Fibroblast of skin of abdomen (primary cell): ENCODE measurements around the gene INIP. TPM values are rescaled to one million over a fixed set of nuclear protein-coding genes. Genes with fewer than 3 reads are reported as not detected.

ENCODE experiments used
- DNase-seq: peaks from one replicate; pipeline ENCODE4 v3.0.0-alpha.2; 2013
- polyA plus RNA-seq, 2 experiments: library from polyadenylated mRNA; unstranded; fragments of 120-200 nt; gene quantifications; one replicate each; pipeline ENCODE4 v1.2.1, GENCODE V29; 2013; ENCODE audit not compliant: insufficient read length in 2 of 2

The INIP gene
- 17.1 TPM for polyA plus RNA-seq (2013, experiment 1 of 2; ENCODE audit: insufficient read length)
- 16.3 TPM for polyA plus RNA-seq (2013, experiment 2 of 2; ENCODE audit: insufficient read length)

- peak; percentile 97 for DNase-seq
These were observed at the start of gene INIP for GRCh38 chr9:112717661-112718331. Gene INIP (minus strand): TSS chr9:112718117. CDS start chr9:112716485, 1,632 bp downstream.

GRCh38 chr9:112765281-112765680 lies 47.4 kb upstream of the INIP start:
- DNase-seq: no peak

DNA sequence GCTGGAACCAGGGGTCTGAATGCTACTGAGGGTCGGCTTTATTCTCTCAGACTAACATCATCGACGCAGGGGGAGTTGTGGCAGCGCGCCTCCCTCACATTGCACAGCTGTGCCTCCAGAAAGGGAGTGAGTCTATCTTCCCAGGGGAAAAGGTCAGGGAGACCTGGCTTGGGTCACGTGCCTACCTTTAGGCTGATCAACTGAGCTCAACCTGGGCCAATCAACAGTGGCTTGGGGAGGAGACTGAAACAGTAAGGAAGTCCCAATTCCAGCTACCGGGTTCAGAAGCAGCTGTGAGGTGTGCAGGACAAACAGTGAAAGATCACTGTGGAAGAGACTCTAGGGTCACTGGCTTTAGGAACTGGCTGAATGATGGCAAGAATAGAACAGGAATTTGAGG lies 46.9 kb upstream of the INIP start:
- DNase-seq: no peak

- DNase-seq: peak; percentile 80
These were observed 46.4 kb upstream of the INIP start for GRCh38 chr9:112764344-112764743.

GRCh38 chr9:112762726-112763518 lies 45.0 kb upstream of the INIP start:
- DNase-seq: no peak

DNA sequence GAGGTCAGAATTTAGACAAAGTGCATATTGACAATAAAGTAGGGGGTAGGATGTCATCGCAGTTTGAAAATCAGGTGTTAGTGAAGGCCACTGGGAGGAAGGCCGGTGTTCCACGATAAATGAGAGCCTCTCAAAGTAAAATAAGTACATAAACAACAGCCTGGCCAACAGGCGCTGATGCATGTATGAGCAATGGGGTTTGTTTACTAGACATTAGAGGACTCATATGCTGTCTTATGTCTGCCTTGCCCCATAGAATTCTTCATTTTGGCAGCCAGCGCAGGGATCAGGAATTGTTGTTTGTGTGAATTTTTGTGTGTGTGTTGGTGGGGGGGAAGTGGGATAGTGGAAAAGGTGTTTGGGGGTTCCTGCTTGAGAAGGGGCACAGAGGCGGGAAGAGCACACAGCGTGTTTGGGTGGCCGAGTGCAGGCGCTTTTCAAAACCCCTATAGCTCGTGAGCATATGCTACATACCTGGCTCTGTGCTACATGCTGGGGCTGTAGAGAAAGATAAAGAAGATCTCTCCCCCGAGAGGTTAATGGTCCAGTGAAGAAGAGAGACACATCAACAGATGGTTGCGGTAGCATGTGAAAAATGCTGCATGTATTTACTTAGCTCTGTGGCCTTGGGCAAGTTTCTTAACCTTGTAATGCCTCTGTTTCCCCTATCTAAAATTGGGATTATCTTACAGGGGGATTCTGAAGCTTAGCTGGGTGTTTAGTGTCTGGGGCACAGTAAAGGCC lies 44.2 kb upstream of the INIP start:
- no peak for DNase-seq

- DNase-seq: no peak
These were observed 42.9 kb upstream of the INIP start for GRCh38 chr9:112760821-112761220.

DNA sequence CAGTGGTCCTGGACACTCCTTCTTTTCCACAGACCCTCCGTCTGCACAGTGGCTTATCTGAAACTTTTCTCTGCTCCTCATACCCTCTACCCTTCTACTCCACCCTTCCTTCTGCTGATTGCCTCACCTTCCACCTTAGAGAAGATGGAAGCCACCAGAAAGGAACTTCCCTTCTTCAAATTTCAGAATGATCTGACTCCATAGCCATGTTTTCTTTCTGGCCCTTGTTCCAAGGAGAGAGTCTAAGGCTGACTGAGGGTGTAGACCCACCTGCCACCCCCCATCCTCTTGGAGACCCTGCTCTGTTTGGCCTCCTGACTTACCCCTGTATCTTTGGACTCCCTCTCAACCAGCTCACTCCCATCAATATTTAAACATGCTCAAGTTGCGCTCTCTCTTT lies 40.0 kb upstream of the INIP start:
- DNase-seq: no peak

DNA sequence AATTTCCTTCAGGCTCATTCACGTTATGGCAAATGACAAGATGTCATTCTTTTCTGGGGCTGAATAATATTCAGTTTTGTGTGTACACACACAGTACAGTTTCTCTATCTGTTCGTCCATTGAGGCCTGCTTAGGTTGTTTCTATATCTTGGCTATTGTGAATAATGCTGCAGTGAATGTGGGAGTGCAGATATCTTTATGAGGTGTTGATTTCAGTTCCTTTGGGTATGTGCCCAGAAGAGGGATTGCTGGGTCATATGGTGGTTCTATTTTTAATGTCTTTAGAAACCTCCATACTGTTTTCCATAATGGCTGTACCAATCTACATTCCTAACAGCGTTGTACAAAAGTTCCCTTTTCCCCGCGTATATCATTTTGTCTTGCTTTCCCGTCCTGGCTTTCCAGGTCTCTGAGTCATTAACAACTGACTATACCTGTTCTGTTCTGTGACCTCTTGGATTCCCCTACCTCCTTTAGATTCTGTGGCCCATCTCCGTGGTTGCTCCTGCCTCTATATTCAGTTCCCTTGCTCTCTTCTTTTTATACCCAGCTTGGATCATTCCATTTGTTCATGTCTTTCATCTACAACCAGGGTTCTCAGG lies 39.5 kb upstream of the INIP start:
- DNase-seq: peak; percentile 66

- no peak for DNase-seq
These were observed 37.8 kb upstream of the INIP start for GRCh38 chr9:112755675-112756074.

DNA sequence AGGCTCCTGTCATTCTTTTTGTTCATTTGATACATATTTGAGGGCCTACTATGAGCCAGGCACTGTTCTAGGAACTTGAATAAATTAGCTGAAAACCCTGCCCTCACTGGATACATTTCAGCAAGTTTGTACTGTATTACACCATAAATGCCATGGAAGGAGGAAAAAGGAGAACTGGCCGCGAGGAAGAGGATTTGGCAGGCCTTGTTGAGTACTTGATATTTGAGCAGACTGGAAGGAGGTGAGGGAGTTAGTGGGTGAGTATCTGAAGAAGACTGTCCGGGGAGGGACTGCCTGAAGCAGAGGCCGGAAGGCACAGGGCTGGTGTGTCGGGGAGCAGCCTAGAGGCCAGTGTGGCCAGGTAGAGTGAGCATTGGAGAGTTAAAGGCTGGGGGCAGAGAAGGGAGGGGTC lies 37.1 kb upstream of the INIP start:
- DNase-seq: no peak

GRCh38 chr9:112754578-112754977 lies 36.7 kb upstream of the INIP start:
- DNase-seq: peak; percentile 78

- DNase-seq: peak; percentile 90
These were observed 35.8 kb upstream of the INIP start for GRCh38 chr9:112753725-112754124.

GRCh38 chr9:112752334-112753125 lies 34.6 kb upstream of the INIP start:
- DNase-seq: no peak

DNA sequence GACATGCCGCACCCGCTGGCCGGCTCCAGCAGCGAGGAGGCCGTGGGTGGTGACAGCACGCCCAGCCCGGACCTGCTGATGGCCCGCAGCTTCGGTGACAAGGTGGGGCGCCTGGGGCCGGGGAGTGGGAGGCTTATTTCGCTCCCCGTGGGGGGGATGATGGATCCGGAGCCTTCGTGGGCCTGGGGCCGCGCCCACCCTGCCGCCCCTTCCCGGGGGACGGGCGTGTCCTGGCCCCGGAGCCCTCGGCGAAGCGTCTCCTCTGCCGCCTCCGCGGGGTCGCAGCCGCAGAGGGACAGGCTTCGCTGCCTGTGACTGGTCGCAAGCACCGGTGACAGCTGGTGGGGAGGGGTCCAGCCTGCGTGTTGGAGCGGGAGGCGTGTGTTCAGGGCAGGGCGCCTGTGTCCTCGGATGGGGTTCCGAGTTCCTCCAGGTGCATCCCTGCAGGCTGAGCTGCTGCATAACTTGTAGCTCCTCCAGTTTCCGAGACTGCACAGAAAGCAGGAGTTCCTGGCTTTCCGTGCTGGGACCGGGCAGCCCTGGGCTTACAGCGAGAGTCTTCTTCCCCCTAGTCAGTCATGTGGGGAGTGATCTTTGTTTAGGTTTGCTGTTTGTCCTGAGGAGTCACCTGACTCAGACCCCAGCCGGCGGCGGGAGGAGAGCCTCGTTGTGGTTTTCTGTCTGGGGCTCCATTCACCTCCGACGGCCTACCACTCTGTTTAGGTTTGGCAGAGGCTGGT lies 33.3 kb upstream of the INIP start:
- peak; percentile 65 for DNase-seq

GRCh38 chr9:112750764-112751055 lies 32.8 kb upstream of the INIP start:
- DNase-seq: no peak

- DNase-seq: peak; percentile 93
These were observed 32.3 kb upstream of the INIP start, which contains the start of gene SNX30 for GRCh38 chr9:112750016-112750763. Gene SNX30 (plus strand): TSS chr9:112750760. CDS start chr9:112751002, 242 bp downstream.

DNA sequence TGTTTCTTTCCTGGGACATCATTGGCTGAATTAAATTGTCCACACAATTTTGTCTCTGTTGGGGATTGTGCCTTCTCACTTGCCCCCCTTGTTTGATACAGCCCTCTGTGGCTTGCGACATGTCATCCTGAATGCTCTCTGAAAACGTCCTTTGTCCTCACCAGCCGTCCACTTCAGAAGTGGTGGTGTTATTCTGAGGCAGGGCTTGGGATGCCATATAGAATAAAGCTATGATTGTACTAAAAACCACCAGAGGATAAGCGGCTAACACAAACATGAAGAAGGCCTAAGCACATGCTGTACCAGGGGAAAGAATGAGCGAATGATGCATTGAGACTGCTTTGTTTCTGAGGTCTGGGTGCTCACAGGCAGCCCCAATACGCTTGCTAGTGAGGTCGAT lies 29.2 kb upstream of the INIP start:
- no peak for DNase-seq

GRCh38 chr9:112744177-112744576 lies 26.3 kb upstream of the INIP start:
- no peak for DNase-seq

GRCh38 chr9:112743216-112743836 lies 25.4 kb upstream of the INIP start:
- DNase-seq: no peak
